T-helper 2 cell treated with Interferon-gamma antibody and Interleukin-4, amounts not matched to agents 5 μg/mL and 100 μg/mL, for 36 hours (primary cell): ENCODE results near the gene CLMN.
"Not testable (repeated sequence)": the region's sequence is repeated elsewhere in the genome, so short reads cannot be mapped to it uniquely, and the experiment has no call there.

Source experiments
- DNase-seq: peaks from one replicate; pipeline ENCODE4 v3.0.0; 2021; ENCODE audit warnings: low spot score
- H3K27ac Mint-ChIP-seq: one replicate; pipeline ENCODE4 v1.8.0; 2021; ENCODE audit warnings: mild to moderate bottlenecking, mixed read lengths
- H3K27me3 Mint-ChIP-seq: one replicate; pipeline ENCODE4 v1.8.0; 2021; ENCODE audit warnings: low read depth, mixed read lengths
- H3K36me3 Mint-ChIP-seq: one replicate; pipeline ENCODE4 v1.8.0; 2021; ENCODE audit warnings: low read depth, mixed read lengths
- H3K4me1 Mint-ChIP-seq: one replicate; pipeline ENCODE4 v1.8.0; 2021; ENCODE audit warnings: low read depth, mixed read lengths
- H3K4me3 Mint-ChIP-seq: one replicate; pipeline ENCODE4 v1.8.0; 2022; ENCODE audit warnings: mild to moderate bottlenecking, moderate library complexity, mixed read lengths
- H3K9me3 Mint-ChIP-seq: one replicate; pipeline ENCODE4 v1.8.0; 2021; ENCODE audit warnings: mixed read lengths

CLMN gene

DNA sequence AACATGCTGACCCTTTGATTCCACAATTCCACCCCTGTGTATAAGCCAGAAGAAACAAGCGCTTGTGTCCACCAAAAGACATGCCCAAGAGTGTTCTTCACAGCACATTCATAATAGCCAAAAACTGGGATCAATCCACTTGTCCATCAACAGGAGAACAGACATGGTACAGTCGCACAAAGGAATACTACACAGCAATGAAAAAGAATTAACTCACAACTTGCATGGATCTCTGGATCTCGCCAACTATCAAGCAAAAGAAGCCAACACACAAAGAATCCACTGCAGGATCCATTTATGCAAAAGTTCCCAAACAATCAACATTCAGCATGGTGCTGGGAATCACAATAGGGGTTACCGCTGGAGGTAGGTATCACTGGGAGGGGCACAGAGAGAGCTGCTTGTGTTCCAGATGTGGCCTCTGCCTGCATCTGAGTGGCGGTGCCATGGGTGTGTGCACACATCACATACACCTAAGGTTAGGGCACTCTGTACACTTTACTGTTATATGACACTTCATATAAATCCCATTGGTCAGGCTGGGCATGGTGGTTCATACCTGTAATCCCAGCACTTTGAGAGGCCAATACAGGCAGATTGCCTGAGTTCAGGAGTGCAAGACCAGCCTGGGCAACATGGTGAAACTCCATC is 30.9 kb downstream of the CLMN start:
- Mint-ChIP-seq H3K4me1 (no peaks in the 10 kb centered on the region), H3K4me3 (no peak overlapping the region), H3K27me3 (peaks cover 20% of the 10 kb centered on the region), H3K36me3 (no peaks in the 10 kb centered on the region), H3K27ac (no peak overlapping the region), H3K9me3 (no peaks in the 10 kb centered on the region)
- no peak for DNase-seq

GRCh38 chr14:95287176-95287754 is 32.4 kb downstream of the CLMN start:
- Mint-ChIP-seq H3K9me3 (no peaks in the 10 kb centered on the region), H3K4me3 (no peak overlapping the region), H3K36me3 (no peaks in the 10 kb centered on the region), H3K4me1 (no peaks in the 10 kb centered on the region), H3K27ac (no peak overlapping the region), H3K27me3 (peaks cover 18% of the 10 kb centered on the region)
- no peak for DNase-seq

DNA sequence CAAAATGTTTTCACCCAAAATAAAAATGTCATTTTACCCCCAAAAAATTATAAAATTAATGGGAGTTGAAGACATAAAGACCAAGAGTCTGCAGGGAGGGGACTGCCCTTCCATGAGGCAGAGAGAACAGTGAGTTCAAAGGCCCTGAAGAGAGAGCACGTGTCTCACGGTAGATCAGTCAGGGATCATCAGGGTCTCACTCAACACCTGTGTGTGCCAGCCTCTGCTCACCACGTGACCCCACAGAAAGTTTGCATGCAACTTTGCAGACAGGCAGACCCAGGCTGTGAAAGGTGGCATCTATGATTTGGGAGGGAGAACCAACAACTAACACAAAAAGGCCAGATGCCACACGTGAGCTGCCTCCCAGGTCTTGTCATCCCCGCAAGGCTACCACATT is 33.1 kb downstream of the CLMN start:
- no peak for DNase-seq
- no peaks in the 10 kb centered on the region for H3K9me3 Mint-ChIP-seq
- H3K36me3 Mint-ChIP-seq, result no peaks in the 10 kb centered on the region
- H3K4me3 Mint-ChIP-seq, result no peak overlapping the region
- H3K27me3 Mint-ChIP-seq, result peaks cover 21% of the 10 kb centered on the region
- H3K4me1 Mint-ChIP-seq, result no peaks in the 10 kb centered on the region
- H3K27ac Mint-ChIP-seq, result no peak overlapping the region

GRCh38 chr14:95285566-95285965 is 34.1 kb downstream of the CLMN start:
- H3K4me3 Mint-ChIP-seq, result no peak overlapping the region
- DNase-seq, result no peak
- no peaks in the 10 kb centered on the region for H3K36me3 Mint-ChIP-seq
- no peaks in the 10 kb centered on the region for H3K4me1 Mint-ChIP-seq
- no peaks in the 10 kb centered on the region for H3K9me3 Mint-ChIP-seq
- H3K27me3 Mint-ChIP-seq, result peaks cover 16% of the 10 kb centered on the region
- no peak overlapping the region for H3K27ac Mint-ChIP-seq

- peaks cover 14% of the 10 kb centered on the region for H3K27me3 Mint-ChIP-seq
- H3K36me3 Mint-ChIP-seq, H3K4me3 Mint-ChIP-seq, H3K27ac Mint-ChIP-seq, H3K9me3 Mint-ChIP-seq, H3K4me1 Mint-ChIP-seq, DNase-seq: not testable (repeated sequence)
Measured at GRCh38 chr14:95283802-95284201, 35.9 kb downstream of the CLMN start.

DNA sequence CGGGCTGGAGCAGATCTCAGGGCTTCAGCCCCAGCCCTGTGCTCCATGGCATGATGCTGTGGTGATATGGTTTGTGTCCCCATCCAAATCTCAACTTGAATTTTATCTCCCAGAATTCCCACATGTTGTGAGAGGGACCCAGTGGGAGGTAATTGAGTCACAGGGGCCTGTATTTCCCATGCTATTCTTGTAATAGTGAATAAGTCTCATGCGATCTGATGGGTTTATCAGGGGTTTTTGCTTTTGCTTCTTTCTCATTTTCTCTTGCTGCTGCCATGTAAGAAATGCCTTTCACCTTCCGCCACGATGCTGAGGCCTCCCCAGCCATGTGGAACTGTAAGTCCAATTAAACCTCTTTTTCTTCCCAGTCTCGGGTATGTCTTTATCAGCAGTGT is 36.7 kb downstream of the CLMN start:
- H3K36me3 Mint-ChIP-seq, H3K27ac Mint-ChIP-seq, H3K4me1 Mint-ChIP-seq, H3K4me3 Mint-ChIP-seq, H3K9me3 Mint-ChIP-seq, DNase-seq, H3K27me3 Mint-ChIP-seq: not testable (repeated sequence)

DNA sequence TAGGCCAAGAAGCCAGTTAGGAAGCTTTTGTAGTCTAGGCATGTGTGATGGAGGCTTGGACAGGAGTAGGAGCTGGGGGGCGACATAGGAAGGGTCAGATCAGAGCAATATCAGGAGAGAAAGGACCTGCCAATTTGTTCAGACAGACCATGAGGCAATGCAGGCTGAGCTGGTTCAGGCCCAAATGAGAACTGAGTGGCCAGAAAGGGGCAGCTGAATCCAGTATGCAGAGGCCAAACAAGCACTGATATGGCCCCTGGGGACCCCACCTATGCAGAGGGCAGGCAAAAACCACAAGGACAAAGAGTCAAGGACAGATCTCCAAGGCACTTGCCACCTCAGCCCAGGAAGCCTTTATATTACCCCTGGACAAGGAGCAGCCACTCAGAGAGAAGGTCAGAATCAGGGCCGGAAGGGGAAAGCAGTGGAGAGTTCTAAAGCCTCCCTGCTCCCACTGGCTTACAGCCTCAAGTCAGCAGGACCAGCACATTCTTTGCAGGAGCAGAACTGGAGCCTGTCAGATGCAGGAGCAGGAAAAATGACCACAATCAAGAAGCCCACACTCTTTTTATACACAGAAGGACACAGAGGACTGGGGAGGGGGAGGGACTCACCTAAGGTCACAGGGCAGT is 37.2 kb downstream of the CLMN start:
- Mint-ChIP-seq H3K27me3 (peaks cover 10% of the 10 kb centered on the region), H3K9me3 (no peaks in the 10 kb centered on the region), H3K4me3 (no peak overlapping the region), H3K4me1 (no peaks in the 10 kb centered on the region), H3K36me3 (no peaks in the 10 kb centered on the region), H3K27ac (no peak overlapping the region)
- no peak for DNase-seq

- Mint-ChIP-seq H3K36me3 (no peaks in the 10 kb centered on the region), H3K9me3 (no peaks in the 10 kb centered on the region), H3K4me1 (no peaks in the 10 kb centered on the region), H3K4me3 (no peak overlapping the region), H3K27ac (no peak overlapping the region), H3K27me3 (peaks cover 14% of the 10 kb centered on the region)
- DNase-seq, result no peak
Measured at GRCh38 chr14:95281560-95282176, 38.0 kb downstream of the CLMN start.

DNA sequence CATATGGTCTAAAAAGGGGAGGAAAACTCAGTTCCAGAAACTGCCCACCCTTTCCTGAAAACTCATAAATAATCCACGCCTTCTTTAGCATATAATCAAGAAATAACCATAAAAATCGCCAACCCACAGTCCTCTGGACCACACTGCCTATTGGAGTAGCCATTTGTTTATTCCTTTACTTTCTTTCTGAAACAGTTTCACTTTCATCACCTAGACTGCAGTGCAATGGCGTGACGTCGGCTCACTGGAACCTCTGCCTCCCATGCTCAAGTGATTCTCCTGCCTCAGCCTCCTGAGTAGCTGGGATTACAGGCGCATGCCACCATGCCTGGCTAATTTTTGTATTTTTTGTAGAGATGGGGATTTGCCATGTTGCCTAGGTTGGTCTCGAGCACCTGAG is 44.2 kb downstream of the CLMN start:
- no peak overlapping the region for H3K4me3 Mint-ChIP-seq
- no peaks in the 10 kb centered on the region for H3K4me1 Mint-ChIP-seq
- H3K27ac Mint-ChIP-seq, result no peak overlapping the region
- peaks cover 9% of the 10 kb centered on the region for H3K27me3 Mint-ChIP-seq
- DNase-seq, result no peak
- no peaks in the 10 kb centered on the region for H3K36me3 Mint-ChIP-seq
- no peaks in the 10 kb centered on the region for H3K9me3 Mint-ChIP-seq

DNA sequence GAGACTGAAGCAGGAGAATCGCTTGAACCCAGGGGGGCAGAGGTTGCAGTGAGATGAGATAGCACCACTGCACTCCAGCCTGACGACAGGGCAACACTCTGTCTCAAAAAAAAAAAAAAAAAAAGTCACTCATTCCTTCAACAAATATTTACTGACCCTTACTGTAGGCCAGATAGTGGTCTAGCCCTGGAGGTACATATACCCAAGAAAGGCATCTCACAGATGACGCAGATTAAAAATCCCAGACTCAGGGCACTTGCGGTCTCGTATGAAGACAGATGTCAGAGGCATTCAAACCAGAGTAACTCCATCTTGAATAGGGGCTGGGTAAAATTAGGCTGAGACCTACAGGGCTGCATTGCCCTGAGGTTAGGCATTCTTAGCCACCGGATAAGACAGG is 44.8 kb downstream of the CLMN start:
- H3K4me1 Mint-ChIP-seq, result no peaks in the 10 kb centered on the region
- H3K4me3 Mint-ChIP-seq, result no peak overlapping the region
- no peaks in the 10 kb centered on the region for H3K36me3 Mint-ChIP-seq
- H3K27me3 Mint-ChIP-seq, result peaks cover 6% of the 10 kb centered on the region
- DNase-seq, result no peak
- no peak overlapping the region for H3K27ac Mint-ChIP-seq
- H3K9me3 Mint-ChIP-seq, result no peaks in the 10 kb centered on the region

- no peaks in the 10 kb centered on the region for H3K4me1 Mint-ChIP-seq
- H3K27ac Mint-ChIP-seq, result no peak overlapping the region
- no peak for DNase-seq
- H3K9me3 Mint-ChIP-seq, result no peaks in the 10 kb centered on the region
- H3K27me3 Mint-ChIP-seq, result peaks cover 5% of the 10 kb centered on the region
- no peak overlapping the region for H3K4me3 Mint-ChIP-seq
- H3K36me3 Mint-ChIP-seq, result no peaks in the 10 kb centered on the region
Measured at GRCh38 chr14:95274279-95274678, 45.4 kb downstream of the CLMN start.

- Mint-ChIP-seq H3K27me3 (peaks cover 5% of the 10 kb centered on the region), H3K27ac (no peak overlapping the region), H3K9me3 (no peaks in the 10 kb centered on the region), H3K4me3 (no peak overlapping the region), H3K36me3 (no peaks in the 10 kb centered on the region), H3K4me1 (peaks cover 2% of the 10 kb centered on the region)
- no peak for DNase-seq
Measured at GRCh38 chr14:95273001-95273978, 46.4 kb downstream of the CLMN start.

GRCh38 chr14:95272057-95272456 is 47.7 kb downstream of the CLMN start:
- no peaks in the 10 kb centered on the region for H3K36me3 Mint-ChIP-seq
- no peak overlapping the region for H3K4me3 Mint-ChIP-seq
- H3K9me3 Mint-ChIP-seq, result no peaks in the 10 kb centered on the region
- peaks cover 14% of the 10 kb centered on the region for H3K4me1 Mint-ChIP-seq
- H3K27me3 Mint-ChIP-seq, result peaks cover 4% of the 10 kb centered on the region
- DNase-seq, result no peak
- no peak overlapping the region for H3K27ac Mint-ChIP-seq
